ACC112 (cell line): ENCODE data around the gene TXNL4A.

Source experiments
- H2AFZ ChIP-seq: fragments of 200-600 bp; sonication (generic); one replicate; pipeline ENCODE4 v1.6.0; 2017; ENCODE audit warnings: antibody characterized with exemption, low read length; ENCODE audit not compliant: unreplicated experiment
- H3K27ac ChIP-seq: fragments of 200-600 bp; sonication (generic); 2 replicates; pipeline ENCODE4 v1.5.1; 2014; ENCODE audit warnings: low read depth, mild to moderate bottlenecking, antibody characterized with exemption, low read length, moderate library complexity
- H3K27me3 ChIP-seq: fragments of 200-600 bp; sonication (generic); 2 replicates; pipeline ENCODE4 v1.6.1; 2014; ENCODE audit warnings: mild to moderate bottlenecking, antibody characterized with exemption, low read length, moderate library complexity, mixed read lengths; ENCODE audit not compliant: insufficient read depth
- H3K36me3 ChIP-seq: fragments of 200-600 bp; sonication (generic); 2 replicates; pipeline ENCODE4 v1.6.1; 2016; ENCODE audit warnings: mild to moderate bottlenecking, antibody characterized with exemption, low read length, moderate library complexity, mixed read lengths; ENCODE audit not compliant: insufficient read depth
- H3K4me1 ChIP-seq: fragments of 200-600 bp; sonication (generic); one replicate; pipeline ENCODE4 v1.6.1; 2016; ENCODE audit warnings: low read length, mixed read lengths; ENCODE audit not compliant: insufficient read depth, unreplicated experiment, control insufficient read depth
- H3K4me3 ChIP-seq: fragments of 200-600 bp; sonication (generic); 2 replicates; pipeline ENCODE4 v1.5.1; 2014; ENCODE audit warnings: mild to moderate bottlenecking, low read depth, low read length
- H3K79me2 ChIP-seq: fragments of 200-600 bp; sonication (generic); one replicate; pipeline ENCODE4 v1.6.0; 2016; ENCODE audit warnings: low read length; ENCODE audit not compliant: control insufficient read depth, unreplicated experiment, insufficient read depth

The TXNL4A gene

GRCh38 chr18:79941473-79942119 is 46.8 kb downstream of the TXNL4A start:
- H3K79me2 ChIP-seq, result peaks cover 40% of the 10 kb centered on the region

GRCh38 chr18:79940814-79941472 is 47.4 kb downstream of the TXNL4A start:
- H3K27me3 ChIP-seq, result no peaks in the 10 kb centered on the region
- peaks cover 39% of the 10 kb centered on the region for H3K79me2 ChIP-seq
- H3K36me3 ChIP-seq, result peaks cover 17% of the 10 kb centered on the region
- H3K27ac ChIP-seq, result no peak overlapping the region
- no peak overlapping the region for H2AFZ ChIP-seq
- no peak overlapping the region for H3K4me3 ChIP-seq
- H3K4me1 ChIP-seq, result no peaks in the 10 kb centered on the region

More at GRCh38 chr18:79941473-79942119, 46.8 kb downstream of the TXNL4A start:
- Histone ChIP-seq H3K4me1 (no peaks in the 10 kb centered on the region), H3K4me3 (no peak overlapping the region), H2AFZ (no peak overlapping the region), H3K27ac (no peak overlapping the region), H3K27me3 (no peaks in the 10 kb centered on the region), H3K36me3 (peaks cover 17% of the 10 kb centered on the region)

- Histone ChIP-seq H3K27ac (no peak overlapping the region), H3K36me3 (peaks cover 21% of the 10 kb centered on the region), H3K4me3 (no peak overlapping the region), H2AFZ (no peak overlapping the region), H3K79me2 (peaks cover 44% of the 10 kb centered on the region), H3K27me3 (no peaks in the 10 kb centered on the region), H3K4me1 (no peaks in the 10 kb centered on the region)
These were observed 48.1 kb downstream of the TXNL4A start for GRCh38 chr18:79940126-79940813.

- Histone ChIP-seq H3K27me3 (no peaks in the 10 kb centered on the region), H3K4me3 (no peak overlapping the region), H2AFZ (no peak overlapping the region), H3K4me1 (no peaks in the 10 kb centered on the region), H3K36me3 (peaks cover 29% of the 10 kb centered on the region), H3K27ac (no peak overlapping the region), H3K79me2 (peaks cover 37% of the 10 kb centered on the region)
These were observed 49.3 kb downstream of the TXNL4A start for GRCh38 chr18:79939096-79939495.

- Histone ChIP-seq H2AFZ (no peak overlapping the region), H3K36me3 (peaks cover 38% of the 10 kb centered on the region), H3K27ac (no peak overlapping the region), H3K27me3 (no peaks in the 10 kb centered on the region), H3K4me3 (no peak overlapping the region), H3K79me2 (peaks cover 37% of the 10 kb centered on the region), H3K4me1 (no peaks in the 10 kb centered on the region)
These were observed 50.2 kb downstream of the TXNL4A start for GRCh38 chr18:79938196-79938595.

GRCh38 chr18:79937103-79937860 is 51.1 kb downstream of the TXNL4A start:
- no peak overlapping the region for H2AFZ ChIP-seq
- peaks cover 47% of the 10 kb centered on the region for H3K36me3 ChIP-seq
- no peaks in the 10 kb centered on the region for H3K27me3 ChIP-seq
- H3K4me3 ChIP-seq, result no peak overlapping the region
- H3K4me1 ChIP-seq, result no peaks in the 10 kb centered on the region
- H3K27ac ChIP-seq, result no peak overlapping the region
- H3K79me2 ChIP-seq, result peaks cover 38% of the 10 kb centered on the region

- no peak overlapping the region for H2AFZ ChIP-seq
- peaks cover 52% of the 10 kb centered on the region for H3K36me3 ChIP-seq
- H3K79me2 ChIP-seq, result peaks cover 38% of the 10 kb centered on the region
These were observed 51.7 kb downstream of the TXNL4A start for GRCh38 chr18:79936641-79937040.

GRCh38 chr18:79935925-79936324 is 52.4 kb downstream of the TXNL4A start:
- Histone ChIP-seq H3K27me3 (no peaks in the 10 kb centered on the region), H3K27ac (no peak overlapping the region), H3K4me1 (no peaks in the 10 kb centered on the region), H3K4me3 (no peak overlapping the region), H3K79me2 (peaks cover 41% of the 10 kb centered on the region), H3K36me3 (peaks cover 55% of the 10 kb centered on the region), H2AFZ (no peak overlapping the region)

More at GRCh38 chr18:79936641-79937040, 51.7 kb downstream of the TXNL4A start:
- no peaks in the 10 kb centered on the region for H3K4me1 ChIP-seq
- H3K27me3 ChIP-seq, result no peaks in the 10 kb centered on the region
- no peak overlapping the region for H3K27ac ChIP-seq
- no peak overlapping the region for H3K4me3 ChIP-seq

GRCh38 chr18:79935499-79935898 is 52.9 kb downstream of the TXNL4A start:
- no peak overlapping the region for H3K27ac ChIP-seq
- H3K4me3 ChIP-seq, result no peak overlapping the region
- peaks cover 59% of the 10 kb centered on the region for H3K36me3 ChIP-seq
- no peak overlapping the region for H2AFZ ChIP-seq
- H3K79me2 ChIP-seq, result peaks cover 39% of the 10 kb centered on the region
- no peaks in the 10 kb centered on the region for H3K27me3 ChIP-seq
- H3K4me1 ChIP-seq, result no peaks in the 10 kb centered on the region

- Histone ChIP-seq H3K4me3 (no peak overlapping the region), H3K4me1 (no peaks in the 10 kb centered on the region), H2AFZ (no peak overlapping the region), H3K79me2 (peaks cover 34% of the 10 kb centered on the region), H3K36me3 (peaks cover 63% of the 10 kb centered on the region), H3K27ac (no peak overlapping the region), H3K27me3 (no peaks in the 10 kb centered on the region)
These were observed 53.3 kb downstream of the TXNL4A start for GRCh38 chr18:79935098-79935480.
